WTC11 (cell line): ENCODE measurements around the gene CPNE2.

Experiments used
- CREM ChIP-seq: sonication (generic); formaldehyde crosslinking; IDR thresholded peaks from 2 replicates; pipeline ENCODE4 v1.8.1; 2022; ENCODE audit warnings: mild to moderate bottlenecking, missing genetic modification reagents, moderate library complexity
- KAT7 ChIP-seq: sonication (generic); formaldehyde crosslinking; IDR thresholded peaks from 2 replicates; pipeline ENCODE4 v1.8.1; 2023; ENCODE audit warnings: missing genetic modification reagents, mild to moderate bottlenecking, borderline replicate concordance

DNA sequence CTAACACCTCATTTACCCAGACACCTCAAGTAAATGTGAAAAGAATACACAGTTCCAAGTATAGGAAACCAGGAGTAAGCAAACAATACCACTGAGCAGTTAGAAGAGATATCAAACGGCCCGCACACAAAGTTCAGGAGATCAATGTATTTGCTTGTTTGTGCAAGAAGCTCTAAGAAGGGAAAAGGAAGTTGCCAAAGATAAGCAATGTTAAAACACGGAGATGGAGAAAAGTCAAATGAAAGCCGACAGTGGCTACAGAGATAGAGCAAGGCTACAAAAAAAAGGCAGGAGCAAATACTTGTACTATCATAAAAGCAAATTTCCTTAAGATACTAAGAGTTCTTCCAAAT lies 63.9 kb downstream of the CPNE2 start:
- no peak for TF ChIP-seq KAT7 (CRISPR knock-in tag)
- TF ChIP-seq CREM (CRISPR knock-in tag), result no peak
